ENCODE measurements around the gene POLD2. TPM values are rescaled to one million over a fixed set of nuclear protein-coding genes. Genes with fewer than 3 reads are reported as not detected.

The POLD2 gene
- total and polyA plus RNA-seq, 2 of the 8 experiments (the other 6 are each of a cell fraction or from before 2014, with no cell fraction given) = 148 to 214 TPM

- no peak for TF ChIP-seq CHD7 (IDR thresholded peaks at IDR 0.05; ENCODE audit: insufficient replicate concordance, low read length)
- no peak for TF ChIP-seq ZNF274 (IDR thresholded peaks at IDR 0.05; ENCODE audit: borderline replicate concordance, extremely low read depth, low read length)
- TF ChIP-seq SP1 (IDR thresholded peaks at IDR 0.05; ENCODE audit: low read depth, low read length) = no peak
- TF ChIP-seq POU5F1 (IDR thresholded peaks at IDR 0.05; ENCODE audit: low read depth, low read length) = no peak
- TF ChIP-seq KDM5A (IDR thresholded peaks at IDR 0.05; ENCODE audit: low read length) = no peak
- TF ChIP-seq HDAC6 (IDR thresholded peaks at IDR 0.05; ENCODE audit: low read depth, low read length) = no peak
- TF ChIP-seq SIX5 (IDR thresholded peaks at IDR 0.05; ENCODE audit: low read depth, low read length) = no peak
- TF ChIP-seq CBX5 (IDR thresholded peaks at IDR 0.05; ENCODE audit: low read depth, low read length) = no peak
- no peak for TF ChIP-seq ATF3 (IDR thresholded peaks at IDR 0.05; ENCODE audit: insufficient read depth, low read depth, low read length)
These were observed 18.7 kb upstream of the POLD2 start (continued) for GRCh38 chr7:44142028-44142427.

Measured in H1 (cell line).